ENCODE results near the gene DEFB114. TPM values are rescaled to one million over a fixed set of nuclear protein-coding genes. Genes with fewer than 3 reads are reported as not detected.
A peak's percentile ranks its signal among the peaks of the same experiment; 100 is the strongest.
"Not testable (repeated sequence)": the region's sequence is repeated elsewhere in the genome, so short reads cannot be mapped to it uniquely, and the experiment has no call there.

Gene DEFB114
- total RNA-seq, 1 donor from 2014 or later: not detected

DNA sequence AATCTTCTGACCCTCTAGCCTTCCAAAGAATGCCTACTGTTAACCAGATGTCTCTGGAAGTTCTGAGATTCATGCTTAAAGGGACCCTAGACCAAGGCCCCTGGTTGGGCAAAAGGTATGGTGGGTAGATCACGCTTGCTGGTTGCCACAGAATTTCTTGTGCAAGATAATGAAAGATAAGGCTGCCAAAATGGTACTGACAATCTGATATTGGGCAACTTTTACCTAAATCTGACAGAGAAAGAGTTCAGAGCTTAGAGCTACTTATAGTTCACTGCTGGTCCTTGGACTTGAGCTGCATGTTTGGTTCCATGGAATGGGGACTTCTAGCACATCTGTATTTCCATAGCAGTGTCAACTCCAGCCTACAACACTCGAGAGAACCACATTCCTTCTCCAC lies 12.0 kb downstream of the DEFB114 start:
- H3K4me3 Mint-ChIP-seq: no peak overlapping the region
- H3K36me3 Mint-ChIP-seq: no peaks in the 10 kb centered on the region
- H3K27ac Mint-ChIP-seq: no peak overlapping the region
- no peaks in the 10 kb centered on the region for H3K27me3 Mint-ChIP-seq
- no peak for DNase-seq (ENCODE audit: extremely low spot score, unreplicated experiment)
- no peaks in the 10 kb centered on the region for H3K9me3 Mint-ChIP-seq
- no peak for TF ChIP-seq CTCF (conservative IDR thresholded peaks at IDR 0.05)
- H3K4me1 Mint-ChIP-seq (ENCODE audit: unreplicated experiment): no peaks in the 10 kb centered on the region

- TF ChIP-seq CTCF (conservative IDR thresholded peaks at IDR 0.05): no peak
- H3K27ac Mint-ChIP-seq: no peak overlapping the region
- DNase-seq (ENCODE audit: extremely low spot score, unreplicated experiment): no peak
- H3K27me3 Mint-ChIP-seq: no peaks in the 10 kb centered on the region
- no peaks in the 10 kb centered on the region for H3K36me3 Mint-ChIP-seq
- no peaks in the 10 kb centered on the region for H3K4me1 Mint-ChIP-seq (ENCODE audit: unreplicated experiment)
- peak overlapping the region; percentile 42 for H3K4me3 Mint-ChIP-seq
- no peaks in the 10 kb centered on the region for H3K9me3 Mint-ChIP-seq
Measured at GRCh38 chr6:49950415-49950751, 13.6 kb downstream of the DEFB114 start.

GRCh38 chr6:49949062-49949461 lies 14.9 kb downstream of the DEFB114 start:
- Mint-ChIP-seq H3K4me1 (ENCODE audit: unreplicated experiment) (no peaks in the 10 kb centered on the region), H3K4me3 (peak overlapping the region; percentile 67), H3K27ac (peak overlapping the region; percentile 7), H3K9me3 (peaks cover 3% of the 10 kb centered on the region), H3K27me3 (peaks cover 3% of the 10 kb centered on the region), H3K36me3 (no peaks in the 10 kb centered on the region)
- no peak for DNase-seq (ENCODE audit: extremely low spot score, unreplicated experiment)
- no peak for TF ChIP-seq CTCF (conservative IDR thresholded peaks at IDR 0.05)

GRCh38 chr6:49946835-49947234 lies 17.1 kb downstream of the DEFB114 start:
- Mint-ChIP-seq H3K4me1 (ENCODE audit: unreplicated experiment) (no peaks in the 10 kb centered on the region), H3K4me3 (no peak overlapping the region), H3K36me3 (no peaks in the 10 kb centered on the region), H3K9me3 (peaks cover 5% of the 10 kb centered on the region), H3K27ac (no peak overlapping the region), H3K27me3 (peaks cover 3% of the 10 kb centered on the region)
- no peak for DNase-seq (ENCODE audit: extremely low spot score, unreplicated experiment)
- no peak for TF ChIP-seq CTCF (conservative IDR thresholded peaks at IDR 0.05)

GRCh38 chr6:49944068-49944467 lies 19.9 kb downstream of the DEFB114 start:
- H3K9me3 Mint-ChIP-seq; DNase-seq (ENCODE audit: extremely low spot score, unreplicated experiment); H3K27me3 Mint-ChIP-seq; H3K36me3 Mint-ChIP-seq; H3K4me1 Mint-ChIP-seq (ENCODE audit: unreplicated experiment); H3K27ac Mint-ChIP-seq; H3K4me3 Mint-ChIP-seq: not testable (repeated sequence)

DNA sequence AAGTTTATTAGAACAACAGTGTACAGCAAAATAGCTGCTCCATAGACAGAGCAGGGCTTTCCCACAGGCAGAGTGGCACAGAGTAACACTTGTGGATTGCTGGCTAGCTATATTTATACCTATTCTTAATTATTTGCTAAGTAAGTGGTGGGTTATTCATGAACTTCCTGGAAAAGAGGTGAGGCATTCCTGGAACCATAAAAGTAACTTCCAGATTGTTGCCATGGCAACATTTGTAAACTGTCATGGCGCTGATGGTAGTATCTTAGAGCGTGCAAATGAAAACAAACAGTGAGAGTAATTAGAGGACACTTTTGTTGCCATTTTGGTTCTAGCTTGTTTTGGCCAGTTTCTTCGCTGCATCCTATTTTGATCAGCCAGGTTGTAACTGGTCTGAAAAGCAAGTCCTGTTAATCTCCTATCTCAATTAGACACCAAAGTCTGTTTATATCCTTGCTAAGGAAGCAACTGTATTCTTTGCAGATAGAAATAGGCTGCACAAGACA lies 23.9 kb downstream of the DEFB114 start:
- TF ChIP-seq CTCF (conservative IDR thresholded peaks at IDR 0.05): no peak
- peaks cover 3% of the 10 kb centered on the region for H3K27me3 Mint-ChIP-seq
- DNase-seq (ENCODE audit: extremely low spot score, unreplicated experiment): no peak

More for the DNA sequence above, 23.9 kb downstream of the DEFB114 start:
- Mint-ChIP-seq H3K36me3 (no peaks in the 10 kb centered on the region), H3K9me3 (peaks cover 5% of the 10 kb centered on the region), H3K4me1 (ENCODE audit: unreplicated experiment) (no peaks in the 10 kb centered on the region), H3K27ac (no peak overlapping the region), H3K4me3 (no peak overlapping the region)

Measured in type B pancreatic cell (in vitro differentiated cells).